HepG2 (cell line): Measurements from ENCODE around the gene NTM.

Source experiments
- BRCA1 ChIP-seq: sonication (generic); formaldehyde crosslinking; IDR thresholded peaks from 2 replicates; pipeline ENCODE4 v1.4.0; 2020; ENCODE audit warnings: missing genetic modification reagents
- HDAC2 ChIP-seq: sonication (generic); formaldehyde crosslinking; IDR thresholded peaks from 2 replicates; pipeline ENCODE4 v1.4.0; 2020; ENCODE audit warnings: missing genetic modification reagents
- JUN ChIP-seq: sonication (generic); formaldehyde crosslinking; IDR thresholded peaks from 2 replicates; pipeline ENCODE4 v1.4.0; 2020; ENCODE audit warnings: mild to moderate bottlenecking, missing genetic modification reagents
- MAFK ChIP-seq, 2 experiments: IDR thresholded peaks in 1 of 2; conservative IDR thresholded peaks in 1 of 2; 2 replicates each; pipeline ENCODE4 v1.6.1; 2011; ENCODE audit warnings: improper control_type of control experiment in 2 of 2, low read length in 2 of 2
- POLR2A ChIP-seq, 2 experiments: IDR thresholded peaks; 2 replicates each; pipeline ENCODE4 v1.6.1; 2011; ENCODE audit warnings: low read depth in 2 of 2, low read length in 2 of 2, mild to moderate bottlenecking in 1 of 2, moderate library complexity in 1 of 2; ENCODE audit not compliant: insufficient read depth in 1 of 2
- POLR2AphosphoS5 ChIP-seq: IDR thresholded peaks from 2 replicates; pipeline ENCODE4 v1.6.1; 2012; ENCODE audit warnings: low read depth, low read length
- SNAPC2 ChIP-seq: sonication (generic); formaldehyde crosslinking; IDR thresholded peaks from 2 replicates; pipeline ENCODE4 v1.8.1; 2022; ENCODE audit warnings: mild to moderate bottlenecking, missing genetic modification reagents
- ZBTB26 ChIP-seq: IDR thresholded peaks from 2 replicates; pipeline ENCODE4 v1.6.1; 2016; ENCODE audit warnings: missing compliant biosample characterization, missing genetic modification reagents, borderline replicate concordance
- ZBTB7A ChIP-seq: sonication (generic); formaldehyde crosslinking; IDR thresholded peaks from 2 replicates; pipeline ENCODE4 v1.8.0; 2022; ENCODE audit warnings: mild to moderate bottlenecking, missing genetic modification reagents
- ZFP82 ChIP-seq: sonication (generic); formaldehyde crosslinking; IDR thresholded peaks from 2 replicates; pipeline ENCODE4 v1.5.1; 2020; ENCODE audit warnings: mild to moderate bottlenecking, missing genetic modification reagents, borderline replicate concordance
- ZNF773 ChIP-seq: sonication (generic); formaldehyde crosslinking; IDR thresholded peaks from 2 replicates; pipeline ENCODE4 v1.4.0; 2020; ENCODE audit warnings: missing genetic modification reagents, borderline replicate concordance
- TF ChIP-seq, protein P1 (sequence below): sonication (generic); formaldehyde crosslinking; IDR thresholded peaks from 2 replicates; pipeline ENCODE4 v1.5.0; 2020; ENCODE audit warnings: mild to moderate bottlenecking, missing genetic modification reagents, moderate library complexity
- TF ChIP-seq, protein P2 (sequence below), 2 experiments: sonication (generic) in 1 of 2; formaldehyde crosslinking in 1 of 2; IDR thresholded peaks; 2 replicates each; pipeline versions ENCODE4 v1.5.1 to v1.6.1; 2011 to 2020; ENCODE audit warnings: borderline replicate concordance in 1 of 2, low read depth in 1 of 2, low read length in 1 of 2, mild to moderate bottlenecking in 1 of 2, missing genetic modification reagents in 1 of 2, moderate library complexity in 1 of 2

DNA sequence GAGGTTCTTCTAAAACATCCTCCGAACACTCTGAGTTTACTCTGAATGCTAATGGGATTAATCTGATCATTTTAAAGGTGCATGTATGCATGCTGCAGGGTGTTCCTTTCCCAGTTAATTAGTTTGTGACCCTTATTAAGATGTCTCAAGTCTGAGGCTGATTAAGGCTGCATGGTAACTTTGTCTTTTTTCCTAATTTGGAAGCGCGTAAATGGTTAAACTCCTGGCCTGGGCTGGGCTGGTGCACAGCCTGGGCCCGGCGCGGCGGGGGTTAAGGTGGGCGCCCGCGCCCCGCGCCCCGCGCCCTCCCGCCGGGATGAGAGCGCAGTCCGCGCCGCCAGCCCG, 539.7 kb downstream of the NTM start:
- TF ChIP-seq SNAPC2 (CRISPR knock-in tag) = no peak
- no peak for TF ChIP-seq ZNF773 (CRISPR knock-in tag)
- no peak for TF ChIP-seq BRCA1 (CRISPR knock-in tag)
- TF ChIP-seq POLR2AphosphoS5 = no peak
- TF ChIP-seq JUN (CRISPR knock-in tag) = no peak
- TF ChIP-seq ZBTB7A (CRISPR knock-in tag) = no peak
- TF ChIP-seq, protein P1, sequence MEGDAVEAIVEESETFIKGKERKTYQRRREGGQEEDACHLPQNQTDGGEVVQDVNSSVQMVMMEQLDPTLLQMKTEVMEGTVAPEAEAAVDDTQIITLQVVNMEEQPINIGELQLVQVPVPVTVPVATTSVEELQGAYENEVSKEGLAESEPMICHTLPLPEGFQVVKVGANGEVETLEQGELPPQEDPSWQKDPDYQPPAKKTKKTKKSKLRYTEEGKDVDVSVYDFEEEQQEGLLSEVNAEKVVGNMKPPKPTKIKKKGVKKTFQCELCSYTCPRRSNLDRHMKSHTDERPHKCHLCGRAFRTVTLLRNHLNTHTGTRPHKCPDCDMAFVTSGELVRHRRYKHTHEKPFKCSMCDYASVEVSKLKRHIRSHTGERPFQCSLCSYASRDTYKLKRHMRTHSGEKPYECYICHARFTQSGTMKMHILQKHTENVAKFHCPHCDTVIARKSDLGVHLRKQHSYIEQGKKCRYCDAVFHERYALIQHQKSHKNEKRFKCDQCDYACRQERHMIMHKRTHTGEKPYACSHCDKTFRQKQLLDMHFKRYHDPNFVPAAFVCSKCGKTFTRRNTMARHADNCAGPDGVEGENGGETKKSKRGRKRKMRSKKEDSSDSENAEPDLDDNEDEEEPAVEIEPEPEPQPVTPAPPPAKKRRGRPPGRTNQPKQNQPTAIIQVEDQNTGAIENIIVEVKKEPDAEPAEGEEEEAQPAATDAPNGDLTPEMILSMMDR (CRISPR knock-in tag) = no peak
- no peak for TF ChIP-seq ZFP82 (CRISPR knock-in tag)
- TF ChIP-seq MAFK (conservative IDR thresholded peaks at IDR 0.05 in 1 of 2, IDR thresholded peaks at IDR 0.05 in 1 of 2; ENCODE audit: low read length in 2 of 2) = no peak
- TF ChIP-seq, protein P2, sequence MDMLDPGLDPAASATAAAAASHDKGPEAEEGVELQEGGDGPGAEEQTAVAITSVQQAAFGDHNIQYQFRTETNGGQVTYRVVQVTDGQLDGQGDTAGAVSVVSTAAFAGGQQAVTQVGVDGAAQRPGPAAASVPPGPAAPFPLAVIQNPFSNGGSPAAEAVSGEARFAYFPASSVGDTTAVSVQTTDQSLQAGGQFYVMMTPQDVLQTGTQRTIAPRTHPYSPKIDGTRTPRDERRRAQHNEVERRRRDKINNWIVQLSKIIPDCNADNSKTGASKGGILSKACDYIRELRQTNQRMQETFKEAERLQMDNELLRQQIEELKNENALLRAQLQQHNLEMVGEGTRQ (IDR thresholded peaks at IDR 0.05; ENCODE audit: low read depth, low read length) = no peak
- TF ChIP-seq, protein P2 (CRISPR knock-in tag; IDR thresholded peaks at IDR 0.05; ENCODE audit: borderline replicate concordance) = no peak
- no peak for TF ChIP-seq POLR2A (IDR thresholded peaks at IDR 0.05; ENCODE audit: insufficient read depth in 1 of 2, low read depth in 2 of 2, low read length in 2 of 2)
- TF ChIP-seq HDAC2 (CRISPR knock-in tag) = no peak
- no peak for TF ChIP-seq ZBTB26 (CRISPR knock-in tag)
